WTC11 (cell line): Measurements from ENCODE around the gene SEZ6L. TPM values are rescaled to one million over a fixed set of nuclear protein-coding genes. Genes with fewer than 3 reads are reported as not detected.

ENCODE experiments used
- ATAC-seq: fragments of 200-7000 bp; cut with Tn5 transposase; 2 replicates; pipeline ENCODE4 v1.10.0; 2021; ENCODE audit warnings: mild to moderate bottlenecking, moderate library complexity
- CTCF ChIA-PET: fragments of 300-600 bp; sonication (Branson Sonifier 250); formaldehyde crosslinking; loops from one replicate; lab custom pipeline; 2021; ENCODE audit warnings: antibody characterized with exemption; lab: Charles Lee
- POLR2A ChIA-PET: fragments of 350-600 bp; sonication (Branson Sonifier 250); formaldehyde crosslinking; loops from one replicate; lab custom pipeline; 2021; ENCODE audit warnings: antibody characterized with exemption; lab: Charles Lee
- DNase-seq: peaks from one replicate; pipeline ENCODE4 v3.0.0; 2021; ENCODE audit warnings: low spot score
- H3K27ac Mint-ChIP-seq: 2 replicates; pipeline ENCODE4 v1.8.0; 2021; ENCODE audit warnings: mixed read lengths
- H3K27me3 Mint-ChIP-seq: 2 replicates; pipeline ENCODE4 v1.8.0; 2021; ENCODE audit warnings: low read depth, mild to moderate bottlenecking, moderate library complexity, mixed read lengths
- H3K36me3 Mint-ChIP-seq: 2 replicates; pipeline ENCODE4 v1.8.0; 2021; ENCODE audit warnings: mixed read lengths
- H3K4me1 Mint-ChIP-seq: 2 replicates; pipeline ENCODE4 v1.8.0; 2022; ENCODE audit warnings: mixed read lengths
- H3K4me3 Mint-ChIP-seq: 2 replicates; pipeline ENCODE4 v1.8.0; 2021; ENCODE audit warnings: mild to moderate bottlenecking, moderate library complexity, mixed read lengths
- H3K9me3 Mint-ChIP-seq: 2 replicates; pipeline ENCODE4 v1.8.0; 2021; ENCODE audit warnings: mixed read lengths
- ERG ChIP-seq: fragments of 250-450 bp; sonication (Bioruptor Pico); IDR thresholded peaks from 2 replicates; pipeline ENCODE4 v1.8.0; 2021; ENCODE audit warnings: mild to moderate bottlenecking
- ESRRA ChIP-seq: sonication (generic); formaldehyde crosslinking; IDR thresholded peaks from 2 replicates; pipeline ENCODE4 v1.8.1; 2022; ENCODE audit warnings: mild to moderate bottlenecking, missing genetic modification reagents, borderline replicate concordance
- HMGXB4 ChIP-seq: sonication (generic); formaldehyde crosslinking; IDR thresholded peaks from 2 replicates; pipeline ENCODE4 v1.8.1; 2023; ENCODE audit warnings: mild to moderate bottlenecking, moderate library complexity, missing genetic modification reagents
- JUN ChIP-seq: sonication (generic); formaldehyde crosslinking; IDR thresholded peaks from 2 replicates; pipeline ENCODE4 v1.8.0; 2023; ENCODE audit warnings: mild to moderate bottlenecking, missing genetic modification reagents
- MYBL2 ChIP-seq: sonication (generic); formaldehyde crosslinking; IDR thresholded peaks from 2 replicates; pipeline ENCODE4 v1.8.1; 2023; ENCODE audit warnings: mild to moderate bottlenecking, moderate library complexity, missing genetic modification reagents
- NR1H2 ChIP-seq: sonication (generic); formaldehyde crosslinking; IDR thresholded peaks from 2 replicates; pipeline ENCODE4 v1.9.0; 2021; ENCODE audit warnings: mild to moderate bottlenecking, moderate library complexity, missing genetic modification reagents
- PREB ChIP-seq: sonication (generic); formaldehyde crosslinking; IDR thresholded peaks from 2 replicates; pipeline ENCODE4 v1.8.1; 2022; ENCODE audit warnings: mild to moderate bottlenecking, missing genetic modification reagents, moderate library complexity, borderline replicate concordance
- TCF7 ChIP-seq: sonication (generic); formaldehyde crosslinking; IDR thresholded peaks from 2 replicates; pipeline ENCODE4 v1.8.0; 2022; ENCODE audit warnings: mild to moderate bottlenecking, low read depth, missing genetic modification reagents, moderate library complexity
- TP53 ChIP-seq: sonication (generic); formaldehyde crosslinking; IDR thresholded peaks from 2 replicates; pipeline ENCODE4 v1.8.1; 2023; ENCODE audit warnings: mild to moderate bottlenecking, missing genetic modification reagents
- ZNF281 ChIP-seq: sonication (generic); formaldehyde crosslinking; IDR thresholded peaks from 2 replicates; pipeline ENCODE4 v1.8.0; 2023; ENCODE audit warnings: mild to moderate bottlenecking, missing genetic modification reagents
- ZNF512 ChIP-seq: sonication (generic); formaldehyde crosslinking; IDR thresholded peaks from 2 replicates; pipeline ENCODE4 v1.8.1; 2022; ENCODE audit warnings: missing genetic modification reagents, borderline replicate concordance
- total RNA-seq: library from RNA; stranded (reverse); gene quantifications from 3 replicates; pipeline ENCODE4 v1.2.3, GENCODE V29; 2021

SEZ6L gene
- total RNA-seq, 1 experiment from 2014 or later = 0.57 TPM

GRCh38 chr22:26322179-26322905 lies 153.1 kb downstream of the SEZ6L start (continued):
- TF ChIP-seq HMGXB4 = no peak
- TF ChIP-seq ERG = no peak

GRCh38 chr22:26323013-26323412 lies 153.8 kb downstream of the SEZ6L start:
- POLR2A ChIA-PET = no interaction called here
- no peak for TF ChIP-seq NR1H2 (CRISPR knock-in tag)
- no peak for TF ChIP-seq ERG
- no peak for TF ChIP-seq JUN
- TF ChIP-seq ESRRA = no peak
- TF ChIP-seq HMGXB4 = no peak
- no peak for TF ChIP-seq ZNF281 (CRISPR knock-in tag)
- TF ChIP-seq MYBL2 = no peak
- no peak for TF ChIP-seq TCF7 (CRISPR knock-in tag)
- TF ChIP-seq PREB (CRISPR knock-in tag) = no peak
- TF ChIP-seq ZNF512 (CRISPR knock-in tag) = no peak
- TF ChIP-seq TP53 (CRISPR knock-in tag) = no peak
- Mint-ChIP-seq H3K4me1 (no peaks in the 10 kb centered on the region), H3K36me3 (no peaks in the 10 kb centered on the region), H3K27me3 (no peaks in the 10 kb centered on the region; the same call in 1 of the 2 replicates), H3K4me3 (no peak overlapping the region), H3K27ac (no peak overlapping the region), H3K9me3 (no peaks in the 10 kb centered on the region)
- ATAC-seq = no peak
- no peak for DNase-seq
- CTCF ChIA-PET = interaction anchor here (3.0 to 8.9 kb wide), 2 partner anchors 8 to 151 kb away, joined by 16 to 62 read pairs; no protein-coding TSS in a partner anchor
